ENCODE data around the gene HDX. TPM values are rescaled to one million over a fixed set of nuclear protein-coding genes. Genes with fewer than 3 reads are reported as not detected.
A peak's percentile ranks its signal among the peaks of the same experiment; 100 is the strongest.

Gene HDX
- total and polyA plus RNA-seq, 2 experiments from 2014 or later: 15.3 to 16.3 TPM

- TF ChIP-seq, protein P1, sequence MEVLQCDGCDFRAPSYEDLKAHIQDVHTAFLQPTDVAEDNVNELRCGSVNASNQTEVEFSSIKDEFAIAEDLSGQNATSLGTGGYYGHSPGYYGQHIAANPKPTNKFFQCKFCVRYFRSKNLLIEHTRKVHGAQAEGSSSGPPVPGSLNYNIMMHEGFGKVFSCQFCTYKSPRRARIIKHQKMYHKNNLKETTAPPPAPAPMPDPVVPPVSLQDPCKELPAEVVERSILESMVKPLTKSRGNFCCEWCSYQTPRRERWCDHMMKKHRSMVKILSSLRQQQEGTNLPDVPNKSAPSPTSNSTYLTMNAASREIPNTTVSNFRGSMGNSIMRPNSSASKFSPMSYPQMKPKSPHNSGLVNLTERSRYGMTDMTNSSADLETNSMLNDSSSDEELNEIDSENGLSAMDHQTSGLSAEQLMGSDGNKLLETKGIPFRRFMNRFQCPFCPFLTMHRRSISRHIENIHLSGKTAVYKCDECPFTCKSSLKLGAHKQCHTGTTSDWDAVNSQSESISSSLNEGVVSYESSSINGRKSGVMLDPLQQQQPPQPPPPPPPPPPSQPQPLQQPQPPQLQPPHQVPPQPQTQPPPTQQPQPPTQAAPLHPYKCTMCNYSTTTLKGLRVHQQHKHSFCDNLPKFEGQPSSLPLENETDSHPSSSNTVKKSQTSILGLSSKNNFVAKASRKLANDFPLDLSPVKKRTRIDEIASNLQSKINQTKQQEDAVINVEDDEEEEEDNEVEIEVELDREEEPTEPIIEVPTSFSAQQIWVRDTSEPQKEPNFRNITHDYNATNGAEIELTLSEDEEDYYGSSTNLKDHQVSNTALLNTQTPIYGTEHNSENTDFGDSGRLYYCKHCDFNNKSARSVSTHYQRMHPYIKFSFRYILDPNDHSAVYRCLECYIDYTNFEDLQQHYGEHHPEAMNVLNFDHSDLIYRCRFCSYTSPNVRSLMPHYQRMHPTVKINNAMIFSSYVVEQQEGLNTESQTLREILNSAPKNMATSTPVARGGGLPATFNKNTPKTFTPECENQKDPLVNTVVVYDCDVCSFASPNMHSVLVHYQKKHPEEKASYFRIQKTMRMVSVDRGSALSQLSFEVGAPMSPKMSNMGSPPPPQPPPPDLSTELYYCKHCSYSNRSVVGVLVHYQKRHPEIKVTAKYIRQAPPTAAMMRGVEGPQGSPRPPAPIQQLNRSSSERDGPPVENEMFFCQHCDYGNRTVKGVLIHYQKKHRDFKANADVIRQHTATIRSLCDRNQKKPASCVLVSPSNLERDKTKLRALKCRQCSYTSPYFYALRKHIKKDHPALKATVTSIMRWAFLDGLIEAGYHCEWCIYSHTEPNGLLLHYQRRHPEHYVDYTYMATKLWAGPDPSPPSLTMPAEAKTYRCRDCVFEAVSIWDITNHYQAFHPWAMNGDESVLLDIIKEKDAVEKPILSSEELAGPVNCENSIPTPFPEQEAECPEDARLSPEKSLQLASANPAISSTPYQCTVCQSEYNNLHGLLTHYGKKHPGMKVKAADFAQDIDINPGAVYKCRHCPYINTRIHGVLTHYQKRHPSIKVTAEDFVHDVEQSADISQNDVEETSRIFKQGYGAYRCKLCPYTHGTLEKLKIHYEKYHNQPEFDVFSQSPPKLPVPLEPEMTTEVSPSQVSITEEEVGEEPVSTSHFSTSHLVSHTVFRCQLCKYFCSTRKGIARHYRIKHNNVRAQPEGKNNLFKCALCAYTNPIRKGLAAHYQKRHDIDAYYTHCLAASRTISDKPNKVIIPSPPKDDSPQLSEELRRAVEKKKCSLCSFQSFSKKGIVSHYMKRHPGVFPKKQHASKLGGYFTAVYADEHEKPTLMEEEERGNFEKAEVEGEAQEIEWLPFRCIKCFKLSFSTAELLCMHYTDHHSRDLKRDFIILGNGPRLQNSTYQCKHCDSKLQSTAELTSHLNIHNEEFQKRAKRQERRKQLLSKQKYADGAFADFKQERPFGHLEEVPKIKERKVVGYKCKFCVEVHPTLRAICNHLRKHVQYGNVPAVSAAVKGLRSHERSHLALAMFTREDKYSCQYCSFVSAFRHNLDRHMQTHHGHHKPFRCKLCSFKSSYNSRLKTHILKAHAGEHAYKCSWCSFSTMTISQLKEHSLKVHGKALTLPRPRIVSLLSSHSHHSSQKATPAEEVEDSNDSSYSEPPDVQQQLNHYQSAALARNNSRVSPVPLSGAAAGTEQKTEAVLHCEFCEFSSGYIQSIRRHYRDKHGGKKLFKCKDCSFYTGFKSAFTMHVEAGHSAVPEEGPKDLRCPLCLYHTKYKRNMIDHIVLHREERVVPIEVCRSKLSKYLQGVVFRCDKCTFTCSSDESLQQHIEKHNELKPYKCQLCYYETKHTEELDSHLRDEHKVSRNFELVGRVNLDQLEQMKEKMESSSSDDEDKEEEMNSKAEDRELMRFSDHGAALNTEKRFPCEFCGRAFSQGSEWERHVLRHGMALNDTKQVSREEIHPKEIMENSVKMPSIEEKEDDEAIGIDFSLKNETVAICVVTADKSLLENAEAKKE (CRISPR knock-in tag; IDR thresholded peaks at IDR 0.05): no peak
- TF ChIP-seq STAT1 (IDR thresholded peaks at IDR 0.05; ENCODE audit: unreplicated experiment) (no peak), JUNB (IDR thresholded peaks at IDR 0.05; ENCODE audit: unreplicated experiment) (no peak), CREB1 (CRISPR knock-in tag; IDR thresholded peaks at IDR 0.05; ENCODE audit: low read depth) (no peak), ZNF114 (CRISPR knock-in tag; IDR thresholded peaks at IDR 0.05) (no peak)
Measured at GRCh38 chrX:84340968-84341367, 161.3 kb downstream of the HDX start (continued).

- Histone ChIP-seq H3K27ac (ENCODE audit: low read depth) (no peak overlapping the region), H3K36me3 (ENCODE audit: insufficient read depth) (no peaks in the 10 kb centered on the region), H3K4me3 (no peak overlapping the region), H3K4me2 (no peak overlapping the region), H3F3A (replicated peaks; ENCODE audit: low read depth) (no peaks in the 10 kb centered on the region), H2AFZ (no peak overlapping the region), H3K79me2 (replicated peaks; ENCODE audit: insufficient read depth) (no peaks in the 10 kb centered on the region), H3K4me1 (ENCODE audit: insufficient read depth) (peaks cover 6% of the 10 kb centered on the region), H3K9me2 (ENCODE audit: insufficient read depth) (no peaks in the 10 kb centered on the region), H4K20me1 (replicated peaks; ENCODE audit: insufficient read depth) (no peaks in the 10 kb centered on the region), H3K27me3 (ENCODE audit: insufficient read depth) (no peaks in the 10 kb centered on the region)
- peaks cover 21% of the 10 kb centered on the region for H3K4me1 Mint-ChIP-seq
- TF ChIP-seq ZNF114 (CRISPR knock-in tag; IDR thresholded peaks at IDR 0.05) (no peak), NANOG (IDR thresholded peaks at IDR 0.05; ENCODE audit: borderline replicate concordance) (no peak), POLR2AphosphoS5 (IDR thresholded peaks at IDR 0.05; ENCODE audit: low read depth) (no peak)
- TF ChIP-seq, protein P2, sequence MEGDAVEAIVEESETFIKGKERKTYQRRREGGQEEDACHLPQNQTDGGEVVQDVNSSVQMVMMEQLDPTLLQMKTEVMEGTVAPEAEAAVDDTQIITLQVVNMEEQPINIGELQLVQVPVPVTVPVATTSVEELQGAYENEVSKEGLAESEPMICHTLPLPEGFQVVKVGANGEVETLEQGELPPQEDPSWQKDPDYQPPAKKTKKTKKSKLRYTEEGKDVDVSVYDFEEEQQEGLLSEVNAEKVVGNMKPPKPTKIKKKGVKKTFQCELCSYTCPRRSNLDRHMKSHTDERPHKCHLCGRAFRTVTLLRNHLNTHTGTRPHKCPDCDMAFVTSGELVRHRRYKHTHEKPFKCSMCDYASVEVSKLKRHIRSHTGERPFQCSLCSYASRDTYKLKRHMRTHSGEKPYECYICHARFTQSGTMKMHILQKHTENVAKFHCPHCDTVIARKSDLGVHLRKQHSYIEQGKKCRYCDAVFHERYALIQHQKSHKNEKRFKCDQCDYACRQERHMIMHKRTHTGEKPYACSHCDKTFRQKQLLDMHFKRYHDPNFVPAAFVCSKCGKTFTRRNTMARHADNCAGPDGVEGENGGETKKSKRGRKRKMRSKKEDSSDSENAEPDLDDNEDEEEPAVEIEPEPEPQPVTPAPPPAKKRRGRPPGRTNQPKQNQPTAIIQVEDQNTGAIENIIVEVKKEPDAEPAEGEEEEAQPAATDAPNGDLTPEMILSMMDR (conservative IDR thresholded peaks at IDR 0.05; ENCODE audit: low read depth in 2 of 2): peak; percentile 40 to 70
- H3K4me3 Mint-ChIP-seq: no peak overlapping the region
- H3K27me3 Mint-ChIP-seq (ENCODE audit: insufficient read depth, low read depth, poor library complexity): no peaks in the 10 kb centered on the region
- DNase-seq (ENCODE audit: low spot score) (peak; percentile 48), ATAC-seq (peak; percentile 40; the same call in 2 of the 3 replicates)
- H3K27ac Mint-ChIP-seq: no peak overlapping the region
- H3K36me3 Mint-ChIP-seq (ENCODE audit: low read depth): no peaks in the 10 kb centered on the region
- no peaks in the 10 kb centered on the region for H3K9me3 Mint-ChIP-seq
Measured at GRCh38 chrX:84339507-84340364, 162.5 kb downstream of the HDX start.
